D721Med (cell line): ENCODE measurements around the gene ZBTB3.
A peak's percentile ranks its signal among the peaks of the same experiment; 100 is the strongest.
"Not testable (repeated sequence)": the region's sequence is repeated elsewhere in the genome, so short reads cannot be mapped to it uniquely, and the experiment has no call there.

Experiments
- DNase-seq: peaks from one replicate; pipeline ENCODE4 v3.0.0; 2011; ENCODE audit warnings: low spot score; ENCODE audit not compliant: insufficient read length
- FAIRE-seq: peaks from 2 replicates; lab custom pipeline; 2011; peaks lifted over from hg19 to GRCh38; lab: Jason Lieb, UNC
- TF ChIP-seq, protein P1 (sequence below): IDR thresholded peaks from 2 replicates; pipeline ENCODE4 v1.5.1; 2012; ENCODE audit warnings: mild to moderate bottlenecking, control low read depth; ENCODE audit not compliant: insufficient read depth; ENCODE audit errors: missing control alignments

The ZBTB3 gene

DNA sequence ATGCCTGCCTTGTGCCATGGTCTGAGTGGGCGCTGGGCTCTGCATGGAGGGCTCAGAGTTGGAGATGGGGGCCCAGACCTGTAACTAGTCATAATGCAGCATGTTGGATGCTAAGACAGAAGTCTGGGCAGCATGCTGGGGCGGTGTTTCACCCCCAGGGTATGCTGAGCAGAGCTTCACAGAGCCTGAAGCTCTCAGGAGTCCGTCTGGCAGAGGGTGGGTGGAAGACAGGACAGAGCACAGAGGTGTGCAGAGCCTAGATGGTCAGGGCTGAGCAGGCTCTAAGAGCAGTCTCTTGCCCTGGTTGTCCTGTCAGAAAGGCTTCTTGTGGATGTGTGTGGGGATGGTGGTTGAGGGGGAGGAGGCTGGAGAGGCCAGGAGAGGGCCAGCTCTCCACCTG lies 24.5 kb upstream of the ZBTB3 start:
- no peak for FAIRE-seq

DNA sequence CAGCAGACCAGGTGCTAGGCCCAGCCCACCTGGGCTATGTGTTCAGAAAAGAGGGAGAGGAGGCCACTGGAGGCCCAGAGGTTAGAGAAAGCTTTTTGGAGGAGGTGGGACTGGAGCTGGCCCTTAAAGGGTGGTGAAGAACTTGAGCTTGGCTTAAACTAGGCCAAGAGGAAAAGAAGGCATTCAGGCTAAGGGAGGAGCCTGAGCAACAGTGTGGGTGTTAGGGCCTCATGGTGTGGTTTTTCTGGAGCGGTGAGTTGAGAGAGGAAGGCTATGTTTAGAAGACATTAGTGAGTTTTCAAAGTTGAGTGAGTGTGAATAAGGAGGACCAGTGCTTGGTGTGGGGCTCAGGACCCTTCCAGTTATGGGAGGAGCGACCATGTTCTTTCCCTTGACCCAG lies 23.4 kb upstream of the ZBTB3 start:
- DNase-seq = no peak
- TF ChIP-seq, protein P1, sequence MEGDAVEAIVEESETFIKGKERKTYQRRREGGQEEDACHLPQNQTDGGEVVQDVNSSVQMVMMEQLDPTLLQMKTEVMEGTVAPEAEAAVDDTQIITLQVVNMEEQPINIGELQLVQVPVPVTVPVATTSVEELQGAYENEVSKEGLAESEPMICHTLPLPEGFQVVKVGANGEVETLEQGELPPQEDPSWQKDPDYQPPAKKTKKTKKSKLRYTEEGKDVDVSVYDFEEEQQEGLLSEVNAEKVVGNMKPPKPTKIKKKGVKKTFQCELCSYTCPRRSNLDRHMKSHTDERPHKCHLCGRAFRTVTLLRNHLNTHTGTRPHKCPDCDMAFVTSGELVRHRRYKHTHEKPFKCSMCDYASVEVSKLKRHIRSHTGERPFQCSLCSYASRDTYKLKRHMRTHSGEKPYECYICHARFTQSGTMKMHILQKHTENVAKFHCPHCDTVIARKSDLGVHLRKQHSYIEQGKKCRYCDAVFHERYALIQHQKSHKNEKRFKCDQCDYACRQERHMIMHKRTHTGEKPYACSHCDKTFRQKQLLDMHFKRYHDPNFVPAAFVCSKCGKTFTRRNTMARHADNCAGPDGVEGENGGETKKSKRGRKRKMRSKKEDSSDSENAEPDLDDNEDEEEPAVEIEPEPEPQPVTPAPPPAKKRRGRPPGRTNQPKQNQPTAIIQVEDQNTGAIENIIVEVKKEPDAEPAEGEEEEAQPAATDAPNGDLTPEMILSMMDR = no peak
- no peak for FAIRE-seq

More for the DNA sequence above, 24.5 kb upstream of the ZBTB3 start:
- TF ChIP-seq, protein P1 = no peak
- DNase-seq = no peak

DNA sequence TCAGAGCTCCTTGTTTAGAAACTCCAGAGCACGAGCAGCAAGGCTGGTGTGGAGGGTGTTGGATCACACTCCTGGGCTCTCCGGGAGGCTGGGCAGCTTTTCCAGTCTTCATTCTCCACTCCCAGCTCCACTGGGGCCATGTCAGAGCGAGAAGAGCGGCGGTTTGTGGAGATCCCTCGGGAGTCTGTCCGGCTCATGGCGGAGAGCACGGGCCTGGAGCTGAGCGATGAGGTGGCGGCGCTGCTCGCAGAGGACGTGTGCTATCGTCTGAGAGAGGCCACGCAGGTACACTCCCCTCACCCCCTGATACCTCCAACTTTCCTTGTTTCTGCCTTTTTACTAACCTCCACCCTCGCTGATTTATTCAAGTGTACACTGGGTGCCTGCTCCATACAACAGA lies 21.7 kb upstream of the ZBTB3 start:
- TF ChIP-seq, protein P1 = no peak
- no peak for FAIRE-seq

DNA sequence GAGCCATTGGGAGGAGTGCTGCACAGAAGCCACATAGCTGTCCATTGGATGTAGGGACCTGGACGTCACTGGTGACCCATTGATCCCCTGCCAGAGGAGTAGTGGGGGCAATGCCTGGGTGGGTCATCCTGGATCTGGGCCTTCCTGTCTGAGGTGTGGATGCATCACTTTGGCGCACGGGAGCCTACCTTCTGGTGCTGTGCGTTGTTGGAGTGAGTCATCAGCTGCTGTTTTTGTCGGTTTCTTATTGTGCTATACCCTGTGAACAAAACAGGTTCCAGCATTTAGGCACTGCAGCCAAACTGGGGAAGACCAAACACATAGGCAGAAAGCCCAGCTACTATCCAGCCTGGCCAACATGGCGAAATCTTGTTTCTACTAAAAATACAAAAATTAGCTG lies 20.4 kb upstream of the ZBTB3 start:
- FAIRE-seq (no peak), DNase-seq (no peak)
- TF ChIP-seq, protein P1 = no peak

More for the DNA sequence above, 21.7 kb upstream of the ZBTB3 start:
- no peak for DNase-seq

DNA sequence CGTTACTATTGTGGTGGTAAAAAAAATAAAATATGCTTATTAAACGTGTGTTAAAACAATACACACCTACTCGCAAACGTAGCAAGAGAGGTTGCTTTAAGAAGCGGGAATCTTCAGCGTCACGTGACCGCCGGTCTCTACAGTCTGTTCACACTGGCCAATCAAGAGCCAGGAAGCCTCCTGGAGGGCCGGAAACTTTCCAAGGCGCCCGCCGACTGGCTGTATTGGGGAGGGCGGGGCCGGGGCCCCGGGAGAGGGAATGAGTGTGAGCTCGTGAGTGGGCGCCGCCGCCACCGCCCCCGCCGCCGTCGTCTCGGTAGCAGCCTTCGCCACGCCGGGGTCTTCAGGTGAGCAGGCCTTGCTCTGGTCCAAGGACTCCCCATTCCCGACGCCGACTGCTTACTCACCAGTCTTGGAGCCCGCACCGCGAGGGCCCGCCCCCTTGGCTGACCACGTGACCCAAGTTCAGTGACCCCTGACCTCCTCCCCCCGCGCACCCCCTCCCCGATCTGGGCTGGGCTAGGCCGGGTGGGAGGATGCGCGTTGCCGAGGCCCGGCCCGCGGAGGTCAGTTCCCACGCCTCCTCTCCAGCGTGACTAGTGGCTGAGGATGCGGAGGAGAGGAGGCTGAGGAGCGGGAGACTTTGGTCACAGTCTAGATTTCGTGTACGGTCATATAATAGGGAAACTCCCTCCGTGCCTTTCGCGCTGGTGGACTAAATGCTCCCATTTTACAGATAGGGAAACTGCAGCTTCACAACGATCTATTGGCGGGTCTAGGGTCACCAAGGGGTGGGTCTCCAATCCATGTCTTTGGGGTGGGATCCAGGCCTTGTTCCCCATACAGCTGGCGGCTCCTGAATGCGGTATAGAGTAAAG lies 17.4 kb upstream of the ZBTB3 start, which contains the start of gene TAF6L:
TSS of gene TAF6L (plus strand) at position 253 of the 878 bp plus-strand sequence. CDS start 4,388 bp downstream, outside the sequence.
- FAIRE-seq = no peak
- peak; percentile 85 for DNase-seq
- TF ChIP-seq, protein P1 = no peak

DNA sequence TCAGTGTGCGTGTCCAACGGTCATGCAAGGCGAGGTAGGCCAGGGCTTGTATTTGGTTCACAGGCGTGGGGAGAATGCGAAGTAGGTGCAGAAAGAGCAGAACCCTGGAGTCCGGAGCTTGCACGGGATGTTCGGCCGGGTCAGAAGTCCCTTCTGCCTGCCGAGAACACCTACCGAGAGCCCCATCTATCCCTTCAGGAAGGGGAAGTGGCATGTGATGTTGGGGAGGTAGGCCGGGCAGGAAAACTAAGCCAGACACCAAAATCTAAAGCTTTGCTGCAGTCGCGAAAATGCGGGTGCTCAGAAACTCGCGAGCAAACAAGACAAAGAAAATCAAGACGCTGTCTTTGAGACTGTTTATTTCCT lies 16.8 kb upstream of the ZBTB3 start:
- TF ChIP-seq, protein P1 = no peak
- DNase-seq = no peak
- no peak for FAIRE-seq

DNA sequence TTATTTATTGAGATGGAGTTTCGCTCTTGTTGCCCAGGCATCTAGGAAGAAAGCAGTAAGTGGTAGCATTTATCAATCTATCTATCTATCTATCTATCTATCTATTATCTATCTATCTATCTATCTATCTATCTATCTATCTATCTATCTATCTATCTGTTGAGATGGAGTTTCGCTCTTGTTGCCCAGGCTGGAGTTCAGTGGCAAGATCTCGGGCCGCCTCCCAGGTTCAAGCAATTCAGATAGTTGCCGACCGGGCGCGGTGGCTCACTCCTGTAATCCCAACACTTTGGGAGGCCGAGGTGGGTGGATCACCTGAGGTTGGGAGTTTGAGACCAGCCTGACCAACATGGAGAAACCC lies 6.9 kb upstream of the ZBTB3 start:
- not testable (repeated sequence) for DNase-seq

More for the DNA sequence above, 6.9 kb upstream of the ZBTB3 start:
- not testable (repeated sequence) for FAIRE-seq
